D721Med (cell line): ENCODE measurements around the gene COL4A2.

Experiments used
- DNase-seq: peaks from one replicate; pipeline ENCODE4 v3.0.0; 2011; ENCODE audit warnings: low spot score; ENCODE audit not compliant: insufficient read length
- FAIRE-seq: peaks from 2 replicates; lab custom pipeline; 2011; peaks lifted over from hg19 to GRCh38; lab: Jason Lieb, UNC
- TF ChIP-seq, protein P1 (sequence below): IDR thresholded peaks from 2 replicates; pipeline ENCODE4 v1.5.1; 2012; ENCODE audit warnings: mild to moderate bottlenecking, control low read depth; ENCODE audit not compliant: insufficient read depth; ENCODE audit errors: missing control alignments

The COL4A2 gene

DNA sequence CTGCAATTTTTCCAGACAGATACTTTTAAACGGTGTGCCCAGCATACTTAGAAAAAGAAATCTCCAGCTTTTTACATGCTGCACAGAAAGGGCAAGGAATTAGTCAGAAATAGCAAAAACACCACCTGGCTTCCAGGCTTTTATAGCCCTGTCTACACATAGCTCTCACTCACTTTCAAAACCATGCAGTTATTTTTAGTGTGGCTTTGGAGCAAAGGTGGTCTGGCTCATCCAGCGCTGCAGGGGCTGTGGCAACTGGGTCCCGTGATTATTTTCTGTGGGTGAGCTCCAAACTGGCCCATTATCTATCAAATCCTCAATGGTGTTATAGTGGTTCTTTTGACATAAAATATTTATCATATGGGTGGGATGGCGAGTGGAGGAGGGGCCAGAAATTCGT, 57.0 kb downstream of the COL4A2 start:
- TF ChIP-seq, protein P1, sequence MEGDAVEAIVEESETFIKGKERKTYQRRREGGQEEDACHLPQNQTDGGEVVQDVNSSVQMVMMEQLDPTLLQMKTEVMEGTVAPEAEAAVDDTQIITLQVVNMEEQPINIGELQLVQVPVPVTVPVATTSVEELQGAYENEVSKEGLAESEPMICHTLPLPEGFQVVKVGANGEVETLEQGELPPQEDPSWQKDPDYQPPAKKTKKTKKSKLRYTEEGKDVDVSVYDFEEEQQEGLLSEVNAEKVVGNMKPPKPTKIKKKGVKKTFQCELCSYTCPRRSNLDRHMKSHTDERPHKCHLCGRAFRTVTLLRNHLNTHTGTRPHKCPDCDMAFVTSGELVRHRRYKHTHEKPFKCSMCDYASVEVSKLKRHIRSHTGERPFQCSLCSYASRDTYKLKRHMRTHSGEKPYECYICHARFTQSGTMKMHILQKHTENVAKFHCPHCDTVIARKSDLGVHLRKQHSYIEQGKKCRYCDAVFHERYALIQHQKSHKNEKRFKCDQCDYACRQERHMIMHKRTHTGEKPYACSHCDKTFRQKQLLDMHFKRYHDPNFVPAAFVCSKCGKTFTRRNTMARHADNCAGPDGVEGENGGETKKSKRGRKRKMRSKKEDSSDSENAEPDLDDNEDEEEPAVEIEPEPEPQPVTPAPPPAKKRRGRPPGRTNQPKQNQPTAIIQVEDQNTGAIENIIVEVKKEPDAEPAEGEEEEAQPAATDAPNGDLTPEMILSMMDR: no peak
- FAIRE-seq (no peak), DNase-seq (no peak)

- DNase-seq: no peak
- FAIRE-seq: no peak
- TF ChIP-seq, protein P1: no peak
These were observed 58.8 kb downstream of the COL4A2 start for GRCh38 chr13:110365876-110366275.

GRCh38 chr13:110366733-110367132, 59.6 kb downstream of the COL4A2 start:
- DNase-seq (no peak), FAIRE-seq (no peak)
- TF ChIP-seq, protein P1: no peak

DNA sequence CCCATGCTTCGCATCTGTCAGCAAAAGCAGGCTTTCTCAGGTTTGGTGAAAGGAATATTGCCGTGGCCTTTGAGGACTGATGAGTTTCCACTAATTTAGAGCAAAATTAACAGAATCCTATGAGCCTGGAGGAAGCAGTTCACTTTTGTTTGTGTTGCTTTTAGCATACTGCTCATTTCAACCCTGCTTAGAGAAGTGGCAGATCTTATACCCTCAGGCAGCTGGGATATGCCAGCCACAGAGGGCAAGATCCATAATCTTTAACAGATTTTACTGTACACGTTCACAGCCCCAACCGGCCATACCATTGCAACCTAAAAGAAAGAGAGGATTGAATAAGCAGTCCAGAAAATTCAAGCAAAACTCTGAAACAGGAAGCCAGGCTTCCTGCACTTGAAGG, 60.5 kb downstream of the COL4A2 start:
- no peak for FAIRE-seq
- no peak for DNase-seq
- TF ChIP-seq, protein P1: no peak

DNA sequence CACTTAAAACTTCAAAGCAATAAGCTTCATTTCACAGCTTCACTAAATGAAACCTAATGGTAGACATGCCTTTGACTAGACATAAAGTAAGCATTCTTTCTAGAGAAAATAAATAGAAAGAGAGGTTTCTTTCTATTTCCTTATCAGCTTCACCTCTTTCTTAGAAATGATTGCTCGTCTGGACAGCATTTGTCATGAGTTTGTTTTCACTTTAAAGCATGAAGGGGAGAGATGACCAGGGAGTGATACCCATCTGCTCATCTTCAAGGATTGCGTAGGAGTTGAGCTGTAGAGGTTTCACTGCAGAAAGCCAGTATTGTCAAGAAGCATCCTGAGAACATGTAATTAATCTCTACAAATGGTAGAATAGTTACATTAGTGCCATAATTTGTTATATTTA, 61.3 kb downstream of the COL4A2 start:
- TF ChIP-seq, protein P1: no peak
- DNase-seq (no peak), FAIRE-seq (no peak)

GRCh38 chr13:110369400-110369799, 62.3 kb downstream of the COL4A2 start:
- TF ChIP-seq, protein P1: no peak
- DNase-seq (no peak), FAIRE-seq (no peak)

GRCh38 chr13:110371550-110372465, 64.7 kb downstream of the COL4A2 start:
- FAIRE-seq (no peak), DNase-seq (no peak)
- TF ChIP-seq, protein P1: no peak
